Measurements from ENCODE around the gene MINAR2.

The MINAR2 gene

DNA sequence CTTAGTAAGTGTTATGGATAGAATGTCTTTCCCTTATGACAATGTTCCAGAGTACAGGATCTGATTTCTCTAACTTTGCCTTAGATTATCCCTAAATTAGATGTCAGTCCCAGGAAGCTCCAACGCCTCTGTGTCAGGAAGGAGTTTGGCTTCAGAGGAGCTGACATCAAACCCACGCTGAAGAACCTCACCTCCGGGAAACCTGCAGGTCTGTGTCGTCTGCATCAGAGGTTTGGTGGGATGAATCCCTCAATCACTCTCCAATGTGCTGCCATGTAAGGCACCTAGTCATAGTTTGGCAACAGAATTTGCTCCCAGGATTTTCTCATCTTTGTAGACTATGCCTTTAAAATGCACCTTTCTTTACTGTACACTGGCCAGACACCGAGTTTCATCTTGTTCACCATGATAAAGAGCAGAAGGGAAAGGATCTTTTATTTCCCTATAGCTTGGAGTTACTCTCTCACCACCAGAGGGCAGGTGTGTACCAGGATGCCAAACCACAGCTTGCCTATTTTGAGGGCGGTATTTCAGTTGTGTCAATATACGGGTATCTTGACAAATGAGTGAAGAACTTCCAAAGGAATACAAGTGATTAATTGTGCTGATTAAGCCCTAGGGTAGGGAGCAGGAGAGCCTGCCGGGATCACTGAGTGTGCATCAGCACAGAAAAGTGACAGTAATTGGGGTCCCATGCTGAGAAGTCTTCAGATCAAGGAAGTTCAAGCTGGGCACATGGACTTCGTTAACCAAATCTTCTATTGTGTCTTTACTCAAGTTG, 23.4 kb downstream of the MINAR2 start:
- DNase-seq (ENCODE audit: low spot score), result peak; percentile 27

DNA sequence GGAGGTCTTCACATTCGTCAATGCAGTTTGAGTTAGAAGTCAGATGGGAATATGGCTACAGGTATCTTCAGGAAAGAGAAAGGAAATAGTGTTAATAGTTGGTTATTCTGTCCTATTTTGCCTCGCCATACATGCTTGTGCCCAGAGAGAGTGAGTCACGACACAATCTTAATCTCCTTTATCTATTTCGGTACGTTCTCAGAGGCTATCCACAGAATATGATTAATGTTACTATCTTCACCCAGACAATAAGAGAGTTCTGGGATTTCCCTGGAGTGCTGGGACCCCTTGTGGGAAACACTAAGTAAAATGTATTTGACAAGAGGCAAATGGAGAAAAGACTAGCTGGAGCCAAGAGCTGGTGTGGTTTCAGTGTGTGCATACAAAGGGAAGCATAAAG, 25.5 kb downstream of the MINAR2 start:
- no peak for DNase-seq (ENCODE audit: low spot score)

DNA sequence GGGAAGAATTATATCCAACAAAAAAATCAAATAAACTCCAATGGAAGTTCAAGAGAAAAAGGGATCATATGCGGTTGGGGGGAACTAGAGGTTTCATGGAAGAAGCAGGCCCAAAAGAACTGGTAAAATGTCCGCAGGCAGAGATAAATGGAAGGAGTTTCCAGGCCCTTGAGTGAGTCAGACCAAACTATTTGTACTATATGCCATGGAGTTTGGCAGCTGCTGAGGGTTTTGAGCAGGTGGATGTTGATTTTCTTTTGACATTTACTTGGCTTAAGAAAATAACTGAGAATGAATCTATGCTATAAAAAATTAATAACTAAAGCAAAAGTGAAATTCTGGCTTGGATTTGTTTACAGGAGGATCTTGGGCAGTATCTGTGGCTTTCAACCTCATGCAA, 33.7 kb downstream of the MINAR2 start:
- DNase-seq (ENCODE audit: low spot score), result no peak

DNA sequence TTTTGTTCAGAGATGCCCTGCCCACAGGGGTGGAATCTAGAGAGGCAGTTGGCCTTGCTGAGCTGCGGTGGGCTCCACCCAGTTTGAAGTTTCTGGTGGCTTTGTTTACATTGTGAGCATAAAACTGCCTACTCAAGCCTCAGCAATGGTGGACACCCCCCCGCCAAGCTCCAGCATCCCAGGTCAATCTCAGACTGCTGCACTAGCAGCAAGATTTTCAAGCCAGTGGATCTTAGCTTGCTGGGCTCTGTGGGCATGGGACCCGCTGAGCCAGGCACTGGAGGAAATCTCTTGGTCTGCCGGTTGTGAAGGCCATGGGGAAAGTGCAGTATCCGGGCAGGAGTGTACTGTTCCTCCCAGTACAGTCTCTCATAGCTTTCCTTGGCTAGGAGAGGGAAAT, 55.5 kb downstream of the MINAR2 start:
- DNase-seq (ENCODE audit: low spot score), result no peak

DNA sequence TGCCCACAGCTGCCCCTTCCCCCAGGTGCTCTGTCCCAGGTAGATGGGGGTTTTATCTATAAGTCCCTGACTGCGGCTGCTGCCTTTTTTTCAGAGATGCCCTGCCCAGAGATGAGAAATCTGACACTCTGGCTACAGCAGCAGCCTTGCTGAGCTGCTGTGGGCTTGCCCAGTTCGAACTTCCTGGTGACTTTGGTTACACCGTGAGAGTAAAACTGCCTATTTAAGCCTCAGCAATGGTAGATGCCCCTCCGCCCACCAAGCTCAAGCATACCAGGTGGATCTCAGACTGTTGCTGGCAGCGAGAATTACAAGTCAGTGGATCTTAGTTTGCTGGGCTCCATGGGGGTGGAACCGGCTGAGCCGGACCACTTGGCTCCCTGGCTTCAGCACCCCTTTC, 56.8 kb downstream of the MINAR2 start:
- DNase-seq (ENCODE audit: low spot score), result no peak

DNA sequence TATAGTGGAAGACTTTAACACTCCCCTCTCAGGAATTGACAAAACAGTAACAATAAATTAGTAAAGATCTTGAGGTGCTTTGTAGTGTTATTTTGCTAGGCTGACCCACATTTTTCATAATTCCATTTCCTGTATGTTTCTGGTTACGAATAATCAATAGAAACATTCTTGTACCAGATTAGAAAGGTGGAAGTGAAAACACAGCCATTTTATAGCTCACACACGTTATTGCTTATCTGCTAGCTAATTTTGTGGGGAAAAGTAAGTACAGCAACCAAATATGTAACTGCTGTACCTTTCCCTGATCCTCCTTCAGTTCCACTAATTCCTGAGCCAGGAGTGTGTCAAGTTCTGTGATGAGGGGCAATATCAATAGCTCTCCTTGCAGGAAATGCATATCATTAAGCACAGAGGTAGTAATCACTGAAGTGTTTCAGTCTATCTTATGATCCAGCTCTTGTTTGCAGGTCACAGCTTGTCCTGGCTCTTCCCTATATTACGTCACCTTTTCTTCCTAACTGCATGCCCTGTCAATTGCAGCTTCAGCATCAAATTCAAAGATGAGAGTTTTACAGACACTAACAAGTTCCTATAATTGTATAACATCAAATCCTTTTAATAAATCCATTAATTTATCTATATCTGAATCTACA, 59.4 kb downstream of the MINAR2 start:
- no peak for DNase-seq (ENCODE audit: low spot score)

All from AG08396 (cell line).